Neuronal stem cell (in vitro differentiated cells): Measurements from ENCODE around the gene GLT1D1.

ENCODE experiments used
- DNase-seq: peaks from one replicate; pipeline ENCODE4 v3.0.0-alpha.2; 2013; ENCODE audit warnings: low spot score
- H2AFZ ChIP-seq: one replicate; pipeline ENCODE4 v1.6.1; 2013; ENCODE audit warnings: mild to moderate bottlenecking, low read length, inconsistent platforms
- H2AK5ac ChIP-seq: 2 replicates; pipeline ENCODE4 v1.6.1; 2013; ENCODE audit warnings: low read depth, mild to moderate bottlenecking, inconsistent platforms, low read length, moderate library complexity, mixed read lengths
- H2BK120ac ChIP-seq: 2 replicates; pipeline ENCODE4 v1.6.1; 2013; ENCODE audit warnings: low read depth, mild to moderate bottlenecking, inconsistent platforms, low read length, moderate library complexity, mixed read lengths
- H2BK12ac ChIP-seq: one replicate; pipeline ENCODE4 v1.6.1; 2013; ENCODE audit warnings: low read length, inconsistent platforms
- H2BK15ac ChIP-seq: 2 replicates; pipeline ENCODE4 v1.6.1; 2013; ENCODE audit warnings: mild to moderate bottlenecking, low read length, inconsistent platforms, mixed read lengths
- H2BK5ac ChIP-seq: one replicate; pipeline ENCODE4 v1.6.1; 2013; ENCODE audit warnings: inconsistent platforms, mild to moderate bottlenecking, low read length, moderate library complexity
- H3K14ac ChIP-seq: one replicate; pipeline ENCODE4 v1.6.1; 2013; ENCODE audit warnings: low read length, inconsistent platforms
- H3K18ac ChIP-seq: 2 replicates; pipeline ENCODE4 v1.6.1; 2013; ENCODE audit warnings: low read length, inconsistent platforms
- H3K23ac ChIP-seq: 2 replicates; pipeline ENCODE4 v1.6.1; 2013; ENCODE audit warnings: low read depth, mild to moderate bottlenecking, mixed read lengths, low read length, inconsistent platforms; ENCODE audit not compliant: poor library complexity
- H3K27ac ChIP-seq: replicated peaks from 3 replicates; pipeline ENCODE4 v1.5.1; 2013; ENCODE audit warnings: low read length, inconsistent platforms
- H3K27me3 ChIP-seq, 3 experiments: 2 replicates each; pipeline ENCODE4 v1.6.1; 2013; ENCODE audit warnings: low read length in 3 of 3, mild to moderate bottlenecking in 2 of 3, inconsistent platforms in 1 of 3, low read depth in 1 of 3, mixed read lengths in 1 of 3, moderate library complexity in 1 of 3; ENCODE audit not compliant: control insufficient read depth in 3 of 3, insufficient read depth in 3 of 3
- H3K36me3 ChIP-seq, 2 donors: replicated peaks in 1 of 2; 2 replicates each; pipeline ENCODE4 v1.6.1; 2013; ENCODE audit warnings: low read length in 2 of 2; ENCODE audit not compliant: control insufficient read depth in 2 of 2, insufficient read depth in 2 of 2
- H3K4ac ChIP-seq: 2 replicates; pipeline ENCODE4 v1.6.1; 2013; ENCODE audit warnings: inconsistent platforms, mild to moderate bottlenecking, low read length, moderate library complexity
- H3K4me1 ChIP-seq, 2 donors: 1 replicate in 1 of 2; 2 replicates in 1 of 2; pipeline ENCODE4 v1.6.1; 2013; ENCODE audit warnings: low read length in 2 of 2, low read depth in 1 of 2; ENCODE audit not compliant: control insufficient read depth in 2 of 2, insufficient read depth in 1 of 2
- H3K4me2 ChIP-seq: one replicate; pipeline ENCODE4 v1.6.1; 2013; ENCODE audit warnings: mild to moderate bottlenecking, low read length, inconsistent platforms; ENCODE audit not compliant: insufficient read depth, poor library complexity, severe bottlenecking
- H3K4me3 ChIP-seq, 2 donors: 2 replicates each; pipeline ENCODE4 v1.5.1; 2013; ENCODE audit warnings: low read length in 2 of 2, mild to moderate bottlenecking in 2 of 2, inconsistent platforms in 1 of 2, moderate library complexity in 1 of 2
- H3K79me1 ChIP-seq: one replicate; pipeline ENCODE4 v1.6.1; 2013; ENCODE audit warnings: low read depth, mild to moderate bottlenecking, inconsistent platforms, low read length, moderate library complexity
- H3K9ac ChIP-seq: one replicate; pipeline ENCODE4 v1.6.1; 2013; ENCODE audit warnings: mild to moderate bottlenecking, low read depth, low read length, inconsistent platforms; ENCODE audit not compliant: poor library complexity
- H3K9me3 ChIP-seq, 2 donors: replicated peaks in 1 of 2; 2 replicates each; pipeline versions ENCODE3 to v1.6.1; 2013; ENCODE audit warnings: low read length in 2 of 2, mild to moderate bottlenecking in 2 of 2, inconsistent platforms in 1 of 2, low read depth in 1 of 2, mixed read lengths in 1 of 2, moderate library complexity in 1 of 2; ENCODE audit not compliant: control insufficient read depth in 2 of 2, insufficient read depth in 1 of 2
- H4K8ac ChIP-seq: one replicate; pipeline ENCODE4 v1.6.1; 2013; ENCODE audit warnings: low read depth, mild to moderate bottlenecking, inconsistent platforms, low read length, moderate library complexity
- H4K91ac ChIP-seq: one replicate; pipeline ENCODE4 v1.6.1; 2013; ENCODE audit warnings: low read length, low read depth, mild to moderate bottlenecking, inconsistent platforms; ENCODE audit not compliant: poor library complexity
- WGBS, 2 donors: extraction: QIAGEN DNeasy Blood & Tissue Kit; methylation state at CpG; one replicate each; pipeline ENCODE4 v1.1.7; 2013; ENCODE audit warnings: missing lambda C conversion rate in 2 of 2, mixed read lengths in 1 of 2; ENCODE audit not compliant: insufficient read length in 2 of 2, insufficient replicate concordance in 1 of 2; ENCODE audit errors: extremely low coverage in 2 of 2; 5-methylcytosine and 5-hydroxymethylcytosine counted together

The GLT1D1 gene

DNA sequence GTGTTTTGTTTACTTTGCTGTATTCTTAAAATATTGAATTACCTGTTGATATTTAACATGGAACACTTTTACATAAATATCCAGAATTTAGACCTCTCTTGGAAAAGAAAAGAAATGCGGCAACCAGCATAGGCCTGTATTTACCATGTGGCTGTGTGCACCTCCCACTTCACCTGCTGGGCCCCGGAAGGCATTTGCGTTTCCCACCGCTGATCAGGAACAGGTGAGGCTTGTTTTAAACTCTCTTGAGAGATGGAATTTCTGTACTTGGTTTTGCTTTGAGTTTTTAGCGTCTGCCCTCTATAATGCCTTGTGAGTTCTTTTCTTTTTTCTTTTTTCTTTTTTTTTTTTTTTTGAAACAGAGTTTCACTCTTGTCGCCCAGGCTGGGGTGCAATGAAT, 124.2 kb downstream of the GLT1D1 start:
- no peak overlapping the region for H3K4me3 ChIP-seq
- no peaks in the 10 kb centered on the region for H3K9me3 ChIP-seq
- no peak overlapping the region for H2AK5ac ChIP-seq
- H3K36me3 ChIP-seq, result no peaks in the 10 kb centered on the region
- H3K4me2 ChIP-seq, result no peak overlapping the region
- no peak overlapping the region for H2BK12ac ChIP-seq
- no peak overlapping the region for H3K4ac ChIP-seq
- no peak for DNase-seq
- no peak overlapping the region for H2BK120ac ChIP-seq
- H3K18ac ChIP-seq, result no peak overlapping the region
- no peak overlapping the region for H4K91ac ChIP-seq
- H2BK5ac ChIP-seq, result no peak overlapping the region
- H3K14ac ChIP-seq, result no peak overlapping the region
- H3K4me1 ChIP-seq, result peaks cover 4 to 13% of the 10 kb centered on the region in 2 donors
- no peaks in the 10 kb centered on the region for H3K27me3 ChIP-seq
- H3K79me1 ChIP-seq, result no peaks in the 10 kb centered on the region
- H3K27ac ChIP-seq, result no peak overlapping the region
- H2BK15ac ChIP-seq, result no peak overlapping the region
- H3K9ac ChIP-seq, result no peak overlapping the region
- no peak overlapping the region for H4K8ac ChIP-seq
- H2AFZ ChIP-seq, result no peak overlapping the region
- no CpG with 5 or more reads among the region's 6 CpGs for WGBS, 2 donors
- H3K23ac ChIP-seq, result no peak overlapping the region

DNA sequence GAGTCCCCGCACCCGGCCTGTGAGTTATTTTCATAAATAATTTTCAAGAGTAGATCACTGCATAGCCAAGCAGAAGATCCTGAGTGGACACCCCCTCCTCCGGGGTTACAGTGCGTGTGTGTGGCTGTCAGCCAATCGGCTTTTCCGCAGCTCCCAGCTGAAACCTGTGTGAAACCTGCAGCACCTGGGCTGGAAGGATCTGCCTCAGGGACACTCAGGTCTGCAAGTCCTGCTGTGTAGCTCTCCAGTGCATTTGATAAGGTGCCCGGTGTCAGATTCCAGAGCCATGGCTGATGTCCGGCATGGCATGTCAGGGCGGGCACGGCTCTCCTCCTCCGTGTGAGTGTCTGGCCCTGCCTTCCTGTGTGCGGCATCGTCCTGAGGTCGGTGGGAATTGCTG, 124.8 kb downstream of the GLT1D1 start:
- Histone ChIP-seq H2BK120ac (no peak overlapping the region), H3K18ac (peak overlapping the region; percentile 81), H4K8ac (no peak overlapping the region), H3K27ac (no peak overlapping the region), H2BK5ac (no peak overlapping the region), H3K9me3 (no peaks in the 10 kb centered on the region), H3K9ac (no peak overlapping the region), H3K4ac (no peak overlapping the region), H2AK5ac (no peak overlapping the region), H3K4me3 (peak overlapping the region in 1 of 2 donors; percentile 12), H3K23ac (peak overlapping the region; percentile 57), H2BK12ac (no peak overlapping the region), H4K91ac (no peak overlapping the region), H2AFZ (no peak overlapping the region), H2BK15ac (no peak overlapping the region), H3K36me3 (no peaks in the 10 kb centered on the region), H3K27me3 (no peaks in the 10 kb centered on the region), H3K14ac (peak overlapping the region; percentile 27), H3K79me1 (no peaks in the 10 kb centered on the region), H3K4me1 (peaks cover 3 to 13% of the 10 kb centered on the region in 2 donors), H3K4me2 (no peak overlapping the region)
- no peak for DNase-seq
- no CpG with 5 or more reads among the region's 14 CpGs for WGBS, 2 donors

DNA sequence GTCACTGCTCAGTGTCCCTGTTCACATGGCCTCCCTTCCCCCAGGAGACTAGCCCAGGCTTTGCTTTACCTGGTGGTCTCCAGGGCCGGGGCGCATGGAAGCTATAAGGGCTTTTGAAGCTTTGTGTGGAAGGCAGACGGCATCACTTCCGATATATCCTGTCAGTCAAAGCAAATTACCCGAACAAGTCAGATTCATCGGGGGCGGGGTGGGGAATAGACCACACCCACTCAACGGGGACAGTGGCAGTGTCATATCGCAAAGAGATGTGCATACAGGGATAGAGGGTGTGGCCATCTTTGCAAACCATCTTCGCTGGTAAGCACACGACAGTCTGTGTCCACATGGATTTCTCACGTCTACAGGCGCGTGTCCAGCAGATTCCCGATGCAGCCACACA, 127.3 kb downstream of the GLT1D1 start:
- Histone ChIP-seq H2AFZ (no peak overlapping the region), H3K27me3 (no peaks in the 10 kb centered on the region), H2BK120ac (no peak overlapping the region), H3K9ac (no peak overlapping the region), H2BK12ac (no peak overlapping the region), H3K4ac (no peak overlapping the region), H3K9me3 (no peaks in the 10 kb centered on the region), H3K27ac (no peak overlapping the region), H3K4me1 (peaks cover 3 to 6% of the 10 kb centered on the region in 2 donors), H2BK15ac (no peak overlapping the region), H4K91ac (no peak overlapping the region), H2BK5ac (no peak overlapping the region), H3K79me1 (no peaks in the 10 kb centered on the region), H3K18ac (no peak overlapping the region), H3K36me3 (no peaks in the 10 kb centered on the region), H3K4me3 (peak overlapping the region in 1 of 2 donors; percentile 14), H2AK5ac (no peak overlapping the region), H4K8ac (no peak overlapping the region), H3K4me2 (no peak overlapping the region), H3K14ac (no peak overlapping the region), H3K23ac (no peak overlapping the region)
- WGBS, 2 donors, result no CpG with 5 or more reads among the region's 15 CpGs
- DNase-seq, result no peak

DNA sequence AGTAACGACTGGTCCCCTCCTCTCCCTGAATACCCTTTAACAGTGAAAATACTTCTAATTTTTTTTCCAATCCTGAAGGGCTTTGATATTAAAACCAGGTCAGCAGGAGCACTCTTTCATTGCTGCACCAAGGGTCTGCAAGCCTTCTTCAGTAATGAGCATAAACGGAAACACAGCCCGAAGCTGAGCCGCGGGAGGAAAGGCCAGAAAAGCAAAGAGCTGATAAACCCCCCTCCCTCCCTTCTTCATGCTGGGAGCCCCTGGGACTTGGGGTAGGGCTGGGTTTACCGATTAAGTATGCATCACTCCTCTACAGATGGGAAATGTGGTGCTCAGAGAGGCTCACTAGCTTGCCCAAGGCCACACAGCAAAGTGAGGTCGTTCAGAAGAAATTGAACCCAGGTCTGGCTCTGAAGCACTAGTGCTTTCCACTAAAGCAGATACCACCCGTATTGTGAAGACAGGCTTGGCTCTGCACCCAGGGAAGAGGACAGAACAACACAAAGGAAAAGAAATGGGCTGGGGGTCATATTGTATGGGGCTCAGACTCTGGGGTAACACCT, 128.8 kb downstream of the GLT1D1 start:
- Histone ChIP-seq H2BK5ac (no peak overlapping the region), H3K27ac (no peak overlapping the region)
- WGBS, 2 donors, result no CpG with 5 or more reads among the region's 8 CpGs

More for the DNA sequence above, 128.8 kb downstream of the GLT1D1 start:
- no peak overlapping the region for H3K18ac ChIP-seq
- no peak overlapping the region for H3K4me2 ChIP-seq
- no peak overlapping the region for H2BK120ac ChIP-seq
- DNase-seq, result no peak
- no peak overlapping the region for H3K23ac ChIP-seq
- H3K79me1 ChIP-seq, result no peaks in the 10 kb centered on the region
- no peak overlapping the region for H3K9ac ChIP-seq
- no peak overlapping the region for H2BK12ac ChIP-seq
- no peak overlapping the region for H3K4ac ChIP-seq
- no peak overlapping the region for H2BK15ac ChIP-seq
- H2AK5ac ChIP-seq, result no peak overlapping the region
- no peak overlapping the region for H3K4me3 ChIP-seq
- H4K8ac ChIP-seq, result no peak overlapping the region
- no peaks in the 10 kb centered on the region for H3K36me3 ChIP-seq
- peaks cover 3 to 6% of the 10 kb centered on the region in 2 donors for H3K4me1 ChIP-seq
- no peaks in the 10 kb centered on the region for H3K27me3 ChIP-seq
- H4K91ac ChIP-seq, result no peak overlapping the region
- no peaks in the 10 kb centered on the region for H3K9me3 ChIP-seq
- H2AFZ ChIP-seq, result no peak overlapping the region
- H3K14ac ChIP-seq, result no peak overlapping the region
